Measurements from ENCODE around the gene BCL2L12.

Gene BCL2L12

GRCh38 chr19:49687566-49688316, 22.0 kb downstream of the BCL2L12 start:
- TF ChIP-seq CTCF (IDR thresholded peaks at IDR 0.05; ENCODE audit: low read depth, low read length, missing control alignments): no peak
- Histone ChIP-seq H3K27ac (no peak overlapping the region), H3K4me3 (ENCODE audit: low read depth, low read length) (no peak overlapping the region), H3K27me3 (replicated peaks) (no peaks in the 10 kb centered on the region), H3K36me3 (replicated peaks) (peaks cover 30% of the 10 kb centered on the region)
- in situ Hi-C loops (cut with HindIII; ENCODE audit: low pct_ligation_motif_present, low sequenced_read_pairs): no loop called here
- no peak for DNase-seq

- in situ Hi-C loops (cut with HindIII; ENCODE audit: low pct_ligation_motif_present, low sequenced_read_pairs): no loop called here
- Histone ChIP-seq H3K4me3 (ENCODE audit: low read depth, low read length) (no peak overlapping the region), H3K36me3 (replicated peaks) (peaks cover 24% of the 10 kb centered on the region), H3K27ac (no peak overlapping the region), H3K27me3 (replicated peaks) (no peaks in the 10 kb centered on the region)
- no peak for TF ChIP-seq CTCF (IDR thresholded peaks at IDR 0.05; ENCODE audit: low read depth, low read length, missing control alignments)
- DNase-seq: no peak
These were observed 22.9 kb downstream of the BCL2L12 start for GRCh38 chr19:49688531-49689132.

- H3K4me3 ChIP-seq (ENCODE audit: low read depth, low read length): peak within 1 kb of the TSS; percentile 52
- H3K27ac ChIP-seq: no peak within 1 kb of the TSS
- H3K36me3 ChIP-seq (replicated peaks): peaks cover 17% of the 10 kb centered on the region
- peak; percentile 79 for TF ChIP-seq CTCF (IDR thresholded peaks at IDR 0.05; ENCODE audit: low read depth, low read length, missing control alignments)
- in situ Hi-C loops (cut with HindIII; ENCODE audit: low pct_ligation_motif_present, low sequenced_read_pairs): no loop called here
- DNase-seq: no peak
- no peaks in the 10 kb centered on the region for H3K27me3 ChIP-seq (replicated peaks)
These were observed 23.7 kb downstream of the BCL2L12 start, which contains the start of gene ADM5 for GRCh38 chr19:49689133-49690078. Gene ADM5 (plus strand): TSS chr19:49689594. CDS start chr19:49689838, 244 bp downstream.

GRCh38 chr19:49690079-49690655, 24.4 kb downstream of the BCL2L12 start:
- Histone ChIP-seq H3K36me3 (replicated peaks) (peaks cover 9% of the 10 kb centered on the region), H3K27ac (no peak overlapping the region), H3K4me3 (ENCODE audit: low read depth, low read length) (peak overlapping the region; percentile 52), H3K27me3 (replicated peaks) (no peaks in the 10 kb centered on the region)
- in situ Hi-C loops (cut with HindIII; ENCODE audit: low pct_ligation_motif_present, low sequenced_read_pairs): no loop called here
- TF ChIP-seq CTCF (IDR thresholded peaks at IDR 0.05; ENCODE audit: low read depth, low read length, missing control alignments): no peak
- no peak for DNase-seq

GRCh38 chr19:49690656-49691242, 25.0 kb downstream of the BCL2L12 start, which contains the start of gene CPT1C:
Gene CPT1C (plus strand): TSS chr19:49691116. CDS start chr19:49692253, 1,137 bp downstream.
- TF ChIP-seq CTCF (IDR thresholded peaks at IDR 0.05; ENCODE audit: low read depth, low read length, missing control alignments): no peak
- peaks cover 5% of the 10 kb centered on the region for H3K36me3 ChIP-seq (replicated peaks)
- in situ Hi-C loops (cut with HindIII; ENCODE audit: low pct_ligation_motif_present, low sequenced_read_pairs): no loop called here
- peak; percentile 70 for DNase-seq
- H3K27ac ChIP-seq: no peak within 1 kb of the TSS
- H3K4me3 ChIP-seq (ENCODE audit: low read depth, low read length): peak within 1 kb of the TSS; percentile 52
- H3K27me3 ChIP-seq (replicated peaks): no peaks in the 10 kb centered on the region

Measured in brain microvascular endothelial cell (primary cell).